K562 treated with DMSO at 1 percent for 12 hours (cell line): ENCODE results near the gene METTL3. TPM values are rescaled to one million over a fixed set of nuclear protein-coding genes. Genes with fewer than 3 reads are reported as not detected.

Experiments used
- total RNA-seq: library from RNA; unstranded; fragments of 300-600 nt; gene quantifications from 2 replicates; pipeline ENCODE4 v1.2.3, GENCODE V29; 2022; ENCODE audit not compliant: insufficient read depth

Gene METTL3
- total RNA-seq, result 23.2 and 48.5 TPM in 2 replicates

GRCh38 chr14:21510735-21511657 lies at the start of gene METTL3:
Gene METTL3 (minus strand): TSS chr14:21511340. CDS start chr14:21511223, 117 bp downstream.

DNA sequence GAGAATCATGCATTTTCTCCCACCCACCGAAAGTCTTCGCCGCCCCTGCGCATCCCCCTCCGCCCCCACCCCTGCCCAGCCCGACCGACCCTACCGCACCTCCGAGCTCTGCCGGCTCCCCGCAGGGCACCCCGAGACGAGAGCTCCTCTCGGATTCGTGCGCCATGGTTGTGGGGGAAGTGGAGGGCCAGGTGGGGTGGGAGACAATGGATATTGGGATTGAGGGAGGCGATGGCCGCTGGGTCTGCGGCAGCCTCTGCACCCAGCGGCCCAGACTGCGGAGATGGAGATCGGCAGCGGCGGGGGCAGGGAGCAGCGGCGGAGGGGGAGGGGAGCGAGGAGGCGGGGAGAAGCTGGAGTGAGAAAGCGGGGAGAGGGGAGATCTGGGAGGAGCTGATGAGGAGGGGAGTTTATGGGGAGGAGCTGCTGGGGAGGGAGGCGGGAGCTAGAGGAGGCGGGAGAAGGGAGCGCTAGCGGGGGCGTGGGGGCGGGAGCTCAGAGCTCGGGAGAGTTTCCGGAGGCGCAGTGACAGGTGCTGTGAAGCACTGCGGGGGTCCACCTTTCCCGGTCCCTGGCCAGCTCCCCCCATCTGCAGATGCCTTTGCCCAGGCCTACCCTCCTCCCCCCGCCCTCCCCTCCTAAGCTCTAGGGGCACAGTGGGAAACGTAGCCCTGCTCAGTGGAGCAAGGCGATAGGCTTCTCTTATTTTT lies 15.0 kb upstream of the METTL3 start, which contains the start of gene SALL2:
Gene SALL2, minus strand, starts transcription at position 385 of the 710 bp plus-strand sequence. Its CDS starts 219 bp downstream, at position 166.

DNA sequence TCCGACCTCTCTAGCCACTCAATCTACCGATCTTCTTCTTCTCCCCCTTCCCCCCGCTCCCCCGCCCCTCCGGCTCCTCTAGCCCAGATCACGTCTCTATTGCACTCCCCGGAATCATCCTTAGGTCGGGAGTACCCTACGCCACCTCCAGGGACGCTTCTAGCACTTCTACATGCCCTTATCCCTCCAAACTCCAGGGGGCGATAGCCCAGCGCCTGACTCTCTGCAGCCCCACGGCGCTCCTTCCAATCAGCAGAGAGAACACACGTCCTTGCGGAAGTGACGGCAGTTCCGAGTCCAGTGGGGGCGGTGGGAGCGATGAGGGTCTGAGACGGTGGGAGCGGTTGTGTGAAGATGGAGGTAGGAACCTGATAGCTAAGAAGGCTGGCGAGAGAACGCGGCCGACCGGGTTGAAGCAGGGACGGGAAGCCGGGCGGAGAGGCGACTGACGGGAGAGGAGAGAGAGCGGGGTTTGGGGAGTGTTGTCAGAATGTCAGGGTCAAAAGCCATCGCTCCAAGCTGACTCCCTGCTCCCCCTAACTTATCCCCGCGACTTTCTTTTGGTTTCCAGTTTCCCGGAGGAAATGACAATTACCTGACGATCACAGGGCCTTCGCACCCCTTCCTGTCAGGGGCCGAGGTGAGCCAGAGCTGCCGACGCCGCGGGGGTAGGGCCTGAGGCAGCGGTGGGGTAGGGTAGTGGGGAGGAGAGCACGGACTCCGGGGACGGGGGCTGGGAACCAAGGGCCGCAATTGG lies 34.0 kb downstream of the METTL3 start, which contains the start of the genes RAB2B and TOX4:
Gene RAB2B, minus strand, starts transcription at position 35 of the 757 bp plus-strand sequence. CDS start 87 bp downstream, outside the sequence.
Gene TOX4, plus strand, starts transcription at position 271 of the 757 bp plus-strand sequence. Its CDS starts 84 bp downstream, at position 355.

DNA sequence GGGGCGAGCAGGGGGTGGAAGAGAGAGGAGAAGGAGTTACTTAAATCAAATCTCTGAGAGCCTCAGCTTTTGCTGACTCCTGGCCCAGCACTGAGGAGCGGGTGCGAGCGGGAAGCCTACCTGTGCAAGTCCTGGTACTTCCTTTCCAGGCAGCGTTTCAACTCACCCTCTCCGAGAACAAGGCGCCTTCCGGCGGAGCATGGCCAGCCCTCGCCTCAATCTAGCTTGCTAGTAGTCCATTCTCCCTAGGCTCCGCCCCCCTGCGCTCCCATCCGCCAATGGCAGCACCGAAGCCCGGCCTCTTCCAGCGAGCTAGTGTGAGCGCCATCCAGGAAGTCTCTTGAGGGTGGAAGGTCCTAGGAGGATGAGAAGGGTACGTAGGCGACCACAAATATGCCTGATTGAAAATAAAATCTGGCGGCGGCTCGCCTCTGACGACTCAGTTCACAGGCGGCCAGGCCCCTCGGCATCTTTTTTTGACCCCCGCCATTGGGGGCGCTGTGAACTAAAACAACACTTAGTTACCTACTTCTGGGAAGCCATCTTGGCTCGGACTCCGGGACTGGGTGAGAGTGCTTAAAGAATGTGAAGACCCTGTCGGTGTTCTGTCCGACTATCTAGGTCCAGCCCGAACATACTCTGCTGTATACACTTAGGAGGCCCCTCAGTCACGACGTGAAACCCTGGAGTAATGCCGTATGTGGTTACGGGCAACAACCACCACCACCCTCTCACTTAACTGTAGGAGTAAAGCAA lies 55.0 kb downstream of the METTL3 start, which contains the start of gene CHD8:
Gene CHD8, minus strand, starts transcription at position 212 of the 756 bp plus-strand sequence. CDS start 24,480 bp downstream, outside the sequence.

Other genes starting within 250 kb of the METTL3 start
- gene HNRNPC, start 241.9 kb downstream of the METTL3 start, total RNA-seq, result 448 and 511 TPM in 2 replicates
- gene RPGRIP1, start 231.3 kb downstream of the METTL3 start, total RNA-seq, result 2.9 TPM in 1 of 2 replicates, not detected in the other
- 28.0 and 54.3 TPM in 2 replicates for gene SUPT16H, start 127.3 kb downstream of the METTL3 start, total RNA-seq
- 23.1 and 42.0 TPM in 2 replicates for gene CHD8, start 55.2 kb downstream of the METTL3 start, total RNA-seq
- 6.7 and 9.0 TPM in 2 replicates for gene RAB2B, start 34.4 kb downstream of the METTL3 start, total RNA-seq
- gene TOX4, start 34.1 kb downstream of the METTL3 start, total RNA-seq, result 16.1 and 26.9 TPM in 2 replicates
- 12.9 and 25.5 TPM in 2 replicates for gene SALL2, start 15.0 kb upstream of the METTL3 start, total RNA-seq
- not detected in 2 replicates for gene OR10G3, start 68.7 kb upstream of the METTL3 start, total RNA-seq
- gene OR10G2, start 123.6 kb upstream of the METTL3 start, total RNA-seq, result not detected in 2 replicates
- not detected in 2 replicates for gene OR4E2, start 142.5 kb upstream of the METTL3 start, total RNA-seq
- not detected in 2 replicates for gene OR4E1, start 162.5 kb upstream of the METTL3 start, total RNA-seq